Tibial nerve (tissue), 4 donors: ENCODE results near the gene KIF6. TPM values are rescaled to one million over a fixed set of nuclear protein-coding genes. Genes with fewer than 3 reads are reported as not detected.

ENCODE experiments used
- DNase-seq, 2 donors: peaks; one replicate each; pipeline ENCODE4 v3.0.0-alpha.2; 2019; ENCODE audit warnings: low spot score in 2 of 2
- H3K27ac ChIP-seq, 4 donors: fragments of 200-600 bp; sonication (generic) in 3 of 4; one replicate each; pipeline ENCODE4 v1.5.1; 2017 to 2019; ENCODE audit warnings: mild to moderate bottlenecking in 1 of 4
- H3K27me3 ChIP-seq, 2 donors: fragments of 200-600 bp; sonication (generic) in 1 of 2; one replicate each; pipeline versions ENCODE4 v1.5.1 to v1.6.0; 2017 to 2019
- H3K36me3 ChIP-seq, 3 donors: fragments of 200-600 bp; sonication (generic); one replicate each; pipeline ENCODE4 v1.5.1; 2018 to 2019
- H3K4me1 ChIP-seq, 4 donors: fragments of 200-600 bp; sonication (generic) in 3 of 4; one replicate each; pipeline ENCODE4 v1.5.1; 2017 to 2019
- H3K4me3 ChIP-seq, 4 donors: fragments of 200-600 bp; sonication (generic) in 3 of 4; one replicate each; pipeline ENCODE4 v1.5.1; 2017 to 2019; ENCODE audit warnings: mild to moderate bottlenecking in 1 of 4, moderate library complexity in 1 of 4
- H3K9me3 ChIP-seq, 4 donors: fragments of 200-600 bp; sonication (generic) in 3 of 4; one replicate each; pipeline ENCODE4 v1.5.1; 2017 to 2019
- EP300 ChIP-seq, 2 donors: sonication (generic); formaldehyde crosslinking; IDR thresholded peaks; one replicate each; pipeline ENCODE4 v1.6.1; 2017; ENCODE audit warnings: antibody characterized with exemption in 2 of 2, mild to moderate bottlenecking in 1 of 2
- POLR2A ChIP-seq, 2 donors: fragments of 450-650 bp; IDR thresholded peaks; one replicate each; pipeline ENCODE4 v1.6.1; 2017; ENCODE audit warnings: antibody characterized with exemption in 2 of 2, mild to moderate bottlenecking in 2 of 2, moderate library complexity in 2 of 2
- WGBS, 2 donors: methylation state at CpG; one replicate each; pipeline ENCODE4 v1.1.5; 2018; 5-methylcytosine and 5-hydroxymethylcytosine counted together
- total RNA-seq, 4 donors: library from RNA; depleted of rRNA; stranded (reverse); fragments of >200 nt; gene quantifications; one replicate each; pipeline ENCODE4 v1.1.0, GENCODE V29; 2016
- TF ChIP-seq, protein P1 (sequence below), 5 experiments: fragments of 200-600 bp in 3 of 5; fragments of 450-650 bp in 2 of 5; sonication (generic) in 3 of 5; IDR thresholded peaks; one replicate each; pipeline ENCODE4 v1.5.1; 2016 to 2019; ENCODE audit warnings: antibody characterized with exemption in 5 of 5, mild to moderate bottlenecking in 3 of 5, moderate library complexity in 2 of 5

The KIF6 gene
- total RNA-seq, 4 donors from 2014 or later = 0.22 to 0.59 TPM; not detected in 2

DNA sequence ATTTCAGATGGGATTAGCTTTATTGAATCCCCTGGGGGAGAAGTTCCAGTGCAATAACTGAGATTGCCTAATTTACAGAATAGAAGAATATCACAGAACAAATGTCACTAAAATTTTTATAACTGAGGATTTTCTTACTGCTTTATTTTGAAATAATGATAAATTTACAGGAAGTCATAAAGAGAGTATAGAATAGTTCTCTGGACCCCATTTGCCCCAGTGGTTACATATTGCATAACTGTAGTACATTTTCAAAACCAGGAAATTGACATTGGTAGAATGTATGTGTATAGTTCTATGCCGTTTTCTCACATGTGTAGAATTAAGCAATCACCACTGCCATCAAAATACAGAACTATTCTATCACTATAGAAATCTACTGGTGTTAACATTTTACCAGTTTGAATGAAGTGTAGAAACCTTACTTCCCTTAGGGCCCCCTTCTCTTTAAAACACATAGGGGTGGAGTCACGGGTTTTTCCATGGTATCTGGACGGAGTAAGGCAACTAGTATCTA is 18.3 kb downstream of the KIF6 start:
- WGBS, 2 donors = 57 to 58% methylated on average over 3 of the region's 3 CpGs
- no peaks in the 10 kb centered on the region for H3K36me3 ChIP-seq

GRCh38 chr6:39702265-39702664 is 22.9 kb downstream of the KIF6 start:
- Histone ChIP-seq H3K9me3 (no peaks in the 10 kb centered on the region), H3K4me1 (no peaks in the 10 kb centered on the region), H3K36me3 (no peaks in the 10 kb centered on the region), H3K4me3 (no peak overlapping the region), H3K27me3 (no peaks in the 10 kb centered on the region), H3K27ac (no peak overlapping the region)
- no peak for TF ChIP-seq POLR2A (IDR thresholded peaks at IDR 0.05)
- TF ChIP-seq, protein P1, sequence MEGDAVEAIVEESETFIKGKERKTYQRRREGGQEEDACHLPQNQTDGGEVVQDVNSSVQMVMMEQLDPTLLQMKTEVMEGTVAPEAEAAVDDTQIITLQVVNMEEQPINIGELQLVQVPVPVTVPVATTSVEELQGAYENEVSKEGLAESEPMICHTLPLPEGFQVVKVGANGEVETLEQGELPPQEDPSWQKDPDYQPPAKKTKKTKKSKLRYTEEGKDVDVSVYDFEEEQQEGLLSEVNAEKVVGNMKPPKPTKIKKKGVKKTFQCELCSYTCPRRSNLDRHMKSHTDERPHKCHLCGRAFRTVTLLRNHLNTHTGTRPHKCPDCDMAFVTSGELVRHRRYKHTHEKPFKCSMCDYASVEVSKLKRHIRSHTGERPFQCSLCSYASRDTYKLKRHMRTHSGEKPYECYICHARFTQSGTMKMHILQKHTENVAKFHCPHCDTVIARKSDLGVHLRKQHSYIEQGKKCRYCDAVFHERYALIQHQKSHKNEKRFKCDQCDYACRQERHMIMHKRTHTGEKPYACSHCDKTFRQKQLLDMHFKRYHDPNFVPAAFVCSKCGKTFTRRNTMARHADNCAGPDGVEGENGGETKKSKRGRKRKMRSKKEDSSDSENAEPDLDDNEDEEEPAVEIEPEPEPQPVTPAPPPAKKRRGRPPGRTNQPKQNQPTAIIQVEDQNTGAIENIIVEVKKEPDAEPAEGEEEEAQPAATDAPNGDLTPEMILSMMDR (IDR thresholded peaks at IDR 0.05) = no peak
- TF ChIP-seq EP300 (IDR thresholded peaks at IDR 0.05) = no peak
- no peak for DNase-seq
- 49 to 54% methylated on average over 4 of the region's 4 CpGs for whole genome bisulfite sequencing, 2 donors

More for the DNA sequence above, 18.3 kb downstream of the KIF6 start:
- Histone ChIP-seq H3K4me3 (no peak overlapping the region), H3K4me1 (no peaks in the 10 kb centered on the region), H3K9me3 (no peaks in the 10 kb centered on the region), H3K27ac (no peak overlapping the region), H3K27me3 (no peaks in the 10 kb centered on the region)
- TF ChIP-seq, protein P1 (IDR thresholded peaks at IDR 0.05) = no peak
- TF ChIP-seq POLR2A (IDR thresholded peaks at IDR 0.05) = no peak
- TF ChIP-seq EP300 (IDR thresholded peaks at IDR 0.05) = no peak
- DNase-seq = no peak

GRCh38 chr6:39700362-39700761 is 24.8 kb downstream of the KIF6 start:
- TF ChIP-seq EP300 (IDR thresholded peaks at IDR 0.05) = no peak
- TF ChIP-seq, protein P1 (IDR thresholded peaks at IDR 0.05) = no peak
- TF ChIP-seq POLR2A (IDR thresholded peaks at IDR 0.05) = no peak
- Histone ChIP-seq H3K9me3 (no peaks in the 10 kb centered on the region), H3K27ac (no peak overlapping the region), H3K36me3 (no peaks in the 10 kb centered on the region), H3K4me3 (no peak overlapping the region), H3K4me1 (no peaks in the 10 kb centered on the region), H3K27me3 (no peaks in the 10 kb centered on the region)
- 90 to 93% methylated on average over 1 of the region's 1 CpG for WGBS, 2 donors
- DNase-seq = no peak

DNA sequence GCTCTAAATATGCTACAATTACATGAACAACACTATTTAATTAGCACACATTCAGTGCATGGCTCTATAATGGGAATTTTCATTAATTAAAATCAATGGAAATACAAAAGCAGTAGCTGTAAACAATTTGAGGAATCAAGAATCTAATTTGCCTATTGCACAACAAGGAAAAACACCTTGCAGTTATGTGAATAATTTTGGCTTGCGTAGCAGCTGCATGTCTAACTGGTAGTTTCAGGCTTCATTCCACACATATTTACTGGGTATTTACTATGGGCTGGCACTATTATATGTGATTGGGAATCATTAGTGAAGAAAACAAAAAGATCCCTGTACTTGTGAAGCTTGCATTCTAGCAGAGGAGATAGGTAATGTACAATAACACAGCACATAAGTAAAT is 26.4 kb downstream of the KIF6 start:
- no peak for TF ChIP-seq EP300 (IDR thresholded peaks at IDR 0.05)
- TF ChIP-seq, protein P1 (IDR thresholded peaks at IDR 0.05) = no peak
- no peak for TF ChIP-seq POLR2A (IDR thresholded peaks at IDR 0.05)
- DNase-seq = no peak
- H3K36me3 ChIP-seq = no peaks in the 10 kb centered on the region
- H3K4me1 ChIP-seq = no peaks in the 10 kb centered on the region
- no peaks in the 10 kb centered on the region for H3K9me3 ChIP-seq
- no peak overlapping the region for H3K4me3 ChIP-seq
- H3K27me3 ChIP-seq = no peaks in the 10 kb centered on the region
- 86 to 95% methylated on average over 1 of the region's 1 CpG for WGBS, 2 donors
- no peak overlapping the region for H3K27ac ChIP-seq

GRCh38 chr6:39696986-39697788 is 28.0 kb downstream of the KIF6 start:
- Histone ChIP-seq H3K4me1 (no peaks in the 10 kb centered on the region), H3K36me3 (no peaks in the 10 kb centered on the region), H3K4me3 (no peak overlapping the region), H3K9me3 (no peaks in the 10 kb centered on the region), H3K27ac (no peak overlapping the region), H3K27me3 (no peaks in the 10 kb centered on the region)
- WGBS, 2 donors = 83 to 85% methylated on average over 4 of the region's 4 CpGs
- no peak for DNase-seq
- TF ChIP-seq EP300 (IDR thresholded peaks at IDR 0.05) (no peak), POLR2A (IDR thresholded peaks at IDR 0.05) (no peak)
- TF ChIP-seq, protein P1 (IDR thresholded peaks at IDR 0.05) = no peak
